HEK293 (cell line): ENCODE data around the gene TUBD1.

ENCODE experiments used
- HOXA7 ChIP-seq: sonication (generic); formaldehyde crosslinking; IDR thresholded peaks from 2 replicates; pipeline ENCODE4 v1.8.1; 2022; ENCODE audit warnings: missing genetic modification reagents, borderline replicate concordance
- REST ChIP-seq: fragments of 450-650 bp; formaldehyde crosslinking; IDR thresholded peaks from 2 replicates; pipeline ENCODE4 v1.5.1; 2016; ENCODE audit warnings: missing biosample characterization, missing genetic modification characterization
- ZBTB21 ChIP-seq: fragments of 450-650 bp; formaldehyde crosslinking; IDR thresholded peaks from 2 replicates; pipeline ENCODE4 v1.5.1; 2017; ENCODE audit warnings: missing biosample characterization, missing genetic modification characterization
- ZNF248 ChIP-seq: fragments of 450-650 bp; formaldehyde crosslinking; IDR thresholded peaks from 2 replicates; pipeline ENCODE4 v1.5.1; 2017; ENCODE audit warnings: missing biosample characterization, missing genetic modification characterization
- ZNF292 ChIP-seq: fragments of 450-650 bp; formaldehyde crosslinking; IDR thresholded peaks from 2 replicates; pipeline ENCODE4 v1.5.1; 2016; ENCODE audit warnings: low read depth, missing biosample characterization, missing genetic modification characterization, borderline replicate concordance
- ZNF404 ChIP-seq: fragments of 450-650 bp; formaldehyde crosslinking; IDR thresholded peaks from 2 replicates; pipeline ENCODE4 v1.5.1; 2017; ENCODE audit warnings: missing biosample characterization, missing genetic modification characterization
- ZNF426 ChIP-seq: fragments of 450-650 bp; formaldehyde crosslinking; IDR thresholded peaks from 2 replicates; pipeline ENCODE4 v1.5.1; 2017; ENCODE audit warnings: missing biosample characterization, missing genetic modification characterization, mild to moderate bottlenecking, inconsistent platforms, moderate library complexity
- ZNF514 ChIP-seq: fragments of 450-650 bp; formaldehyde crosslinking; IDR thresholded peaks from 2 replicates; pipeline ENCODE4 v1.5.1; 2016; ENCODE audit warnings: missing biosample characterization, missing genetic modification characterization
- ZNF747 ChIP-seq: fragments of 450-650 bp; formaldehyde crosslinking; IDR thresholded peaks from 2 replicates; pipeline ENCODE4 v1.5.1; 2016; ENCODE audit warnings: missing biosample characterization, missing genetic modification characterization
- TF ChIP-seq, protein P1 (sequence below): fragments of 450-650 bp; formaldehyde crosslinking; IDR thresholded peaks from 2 replicates; pipeline ENCODE4 v1.5.1; 2016; ENCODE audit warnings: missing biosample characterization, missing genetic modification characterization
- TF ChIP-seq, protein P2 (sequence below): sonication (generic); formaldehyde crosslinking; IDR thresholded peaks from 2 replicates; pipeline ENCODE4 v1.8.1; 2022; ENCODE audit warnings: mild to moderate bottlenecking, moderate library complexity, missing genetic modification reagents
- TF ChIP-seq, protein P3 (sequence below): fragments of 450-650 bp; formaldehyde crosslinking; conservative IDR thresholded peaks from 2 replicates; pipeline ENCODE4 v1.5.1; 2016; ENCODE audit warnings: low read depth, missing biosample characterization, missing genetic modification characterization

- TF ChIP-seq, protein P1, sequence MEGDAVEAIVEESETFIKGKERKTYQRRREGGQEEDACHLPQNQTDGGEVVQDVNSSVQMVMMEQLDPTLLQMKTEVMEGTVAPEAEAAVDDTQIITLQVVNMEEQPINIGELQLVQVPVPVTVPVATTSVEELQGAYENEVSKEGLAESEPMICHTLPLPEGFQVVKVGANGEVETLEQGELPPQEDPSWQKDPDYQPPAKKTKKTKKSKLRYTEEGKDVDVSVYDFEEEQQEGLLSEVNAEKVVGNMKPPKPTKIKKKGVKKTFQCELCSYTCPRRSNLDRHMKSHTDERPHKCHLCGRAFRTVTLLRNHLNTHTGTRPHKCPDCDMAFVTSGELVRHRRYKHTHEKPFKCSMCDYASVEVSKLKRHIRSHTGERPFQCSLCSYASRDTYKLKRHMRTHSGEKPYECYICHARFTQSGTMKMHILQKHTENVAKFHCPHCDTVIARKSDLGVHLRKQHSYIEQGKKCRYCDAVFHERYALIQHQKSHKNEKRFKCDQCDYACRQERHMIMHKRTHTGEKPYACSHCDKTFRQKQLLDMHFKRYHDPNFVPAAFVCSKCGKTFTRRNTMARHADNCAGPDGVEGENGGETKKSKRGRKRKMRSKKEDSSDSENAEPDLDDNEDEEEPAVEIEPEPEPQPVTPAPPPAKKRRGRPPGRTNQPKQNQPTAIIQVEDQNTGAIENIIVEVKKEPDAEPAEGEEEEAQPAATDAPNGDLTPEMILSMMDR (tag by site-specific recombination) = no peak
- TF ChIP-seq ZNF747 (tag by site-specific recombination) (no peak), ZNF404 (no peak), ZNF248 (tag by site-specific recombination) (no peak), ZNF514 (no peak), REST (tag by site-specific recombination) (no peak), ZBTB21 (tag by site-specific recombination) (no peak), ZNF426 (tag by site-specific recombination) (no peak), HOXA7 (CRISPR knock-in tag) (no peak), ZNF292 (tag by site-specific recombination) (no peak)
- TF ChIP-seq, protein P2, sequence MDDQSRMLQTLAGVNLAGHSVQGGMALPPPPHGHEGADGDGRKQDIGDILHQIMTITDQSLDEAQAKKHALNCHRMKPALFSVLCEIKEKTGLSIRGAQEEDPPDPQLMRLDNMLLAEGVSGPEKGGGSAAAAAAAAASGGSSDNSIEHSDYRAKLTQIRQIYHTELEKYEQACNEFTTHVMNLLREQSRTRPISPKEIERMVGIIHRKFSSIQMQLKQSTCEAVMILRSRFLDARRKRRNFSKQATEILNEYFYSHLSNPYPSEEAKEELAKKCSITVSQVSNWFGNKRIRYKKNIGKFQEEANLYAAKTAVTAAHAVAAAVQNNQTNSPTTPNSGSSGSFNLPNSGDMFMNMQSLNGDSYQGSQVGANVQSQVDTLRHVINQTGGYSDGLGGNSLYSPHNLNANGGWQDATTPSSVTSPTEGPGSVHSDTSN = no peak
- TF ChIP-seq, protein P3, sequence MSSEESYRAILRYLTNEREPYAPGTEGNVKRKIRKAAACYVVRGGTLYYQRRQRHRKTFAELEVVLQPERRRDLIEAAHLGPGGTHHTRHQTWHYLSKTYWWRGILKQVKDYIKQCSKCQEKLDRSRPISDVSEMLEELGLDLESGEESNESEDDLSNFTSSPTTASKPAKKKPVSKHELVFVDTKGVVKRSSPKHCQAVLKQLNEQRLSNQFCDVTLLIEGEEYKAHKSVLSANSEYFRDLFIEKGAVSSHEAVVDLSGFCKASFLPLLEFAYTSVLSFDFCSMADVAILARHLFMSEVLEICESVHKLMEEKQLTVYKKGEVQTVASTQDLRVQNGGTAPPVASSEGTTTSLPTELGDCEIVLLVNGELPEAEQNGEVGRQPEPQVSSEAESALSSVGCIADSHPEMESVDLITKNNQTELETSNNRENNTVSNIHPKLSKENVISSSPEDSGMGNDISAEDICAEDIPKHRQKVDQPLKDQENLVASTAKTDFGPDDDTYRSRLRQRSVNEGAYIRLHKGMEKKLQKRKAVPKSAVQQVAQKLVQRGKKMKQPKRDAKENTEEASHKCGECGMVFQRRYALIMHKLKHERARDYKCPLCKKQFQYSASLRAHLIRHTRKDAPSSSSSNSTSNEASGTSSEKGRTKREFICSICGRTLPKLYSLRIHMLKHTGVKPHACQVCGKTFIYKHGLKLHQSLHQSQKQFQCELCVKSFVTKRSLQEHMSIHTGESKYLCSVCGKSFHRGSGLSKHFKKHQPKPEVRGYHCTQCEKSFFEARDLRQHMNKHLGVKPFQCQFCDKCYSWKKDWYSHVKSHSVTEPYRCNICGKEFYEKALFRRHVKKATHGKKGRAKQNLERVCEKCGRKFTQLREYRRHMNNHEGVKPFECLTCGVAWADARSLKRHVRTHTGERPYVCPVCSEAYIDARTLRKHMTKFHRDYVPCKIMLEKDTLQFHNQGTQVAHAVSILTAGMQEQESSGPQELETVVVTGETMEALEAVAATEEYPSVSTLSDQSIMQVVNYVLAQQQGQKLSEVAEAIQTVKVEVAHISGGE (tag by site-specific recombination) = no peak
These were observed 49.7 kb downstream of the TUBD1 start for GRCh38 chr17:59842901-59843652.
